NCI-H2196 (cell line): ENCODE data around the gene APBB2.
"Not testable (repeated sequence)": the region's sequence is repeated elsewhere in the genome, so short reads cannot be mapped to it uniquely, and the experiment has no call there.

Experiments used
- DNase-seq: peaks from one replicate; lab custom pipeline; 2025; ENCODE audit not compliant: unreplicated experiment; lab: John Stamatoyannopoulos, UW

APBB2 gene

GRCh38 chr4:40916880-40917279 lies 297.5 kb downstream of the APBB2 start:
- DNase-seq = peak; percentile 11

- DNase-seq = no peak
Measured at GRCh38 chr4:40916218-40916555, 298.2 kb downstream of the APBB2 start.

DNA sequence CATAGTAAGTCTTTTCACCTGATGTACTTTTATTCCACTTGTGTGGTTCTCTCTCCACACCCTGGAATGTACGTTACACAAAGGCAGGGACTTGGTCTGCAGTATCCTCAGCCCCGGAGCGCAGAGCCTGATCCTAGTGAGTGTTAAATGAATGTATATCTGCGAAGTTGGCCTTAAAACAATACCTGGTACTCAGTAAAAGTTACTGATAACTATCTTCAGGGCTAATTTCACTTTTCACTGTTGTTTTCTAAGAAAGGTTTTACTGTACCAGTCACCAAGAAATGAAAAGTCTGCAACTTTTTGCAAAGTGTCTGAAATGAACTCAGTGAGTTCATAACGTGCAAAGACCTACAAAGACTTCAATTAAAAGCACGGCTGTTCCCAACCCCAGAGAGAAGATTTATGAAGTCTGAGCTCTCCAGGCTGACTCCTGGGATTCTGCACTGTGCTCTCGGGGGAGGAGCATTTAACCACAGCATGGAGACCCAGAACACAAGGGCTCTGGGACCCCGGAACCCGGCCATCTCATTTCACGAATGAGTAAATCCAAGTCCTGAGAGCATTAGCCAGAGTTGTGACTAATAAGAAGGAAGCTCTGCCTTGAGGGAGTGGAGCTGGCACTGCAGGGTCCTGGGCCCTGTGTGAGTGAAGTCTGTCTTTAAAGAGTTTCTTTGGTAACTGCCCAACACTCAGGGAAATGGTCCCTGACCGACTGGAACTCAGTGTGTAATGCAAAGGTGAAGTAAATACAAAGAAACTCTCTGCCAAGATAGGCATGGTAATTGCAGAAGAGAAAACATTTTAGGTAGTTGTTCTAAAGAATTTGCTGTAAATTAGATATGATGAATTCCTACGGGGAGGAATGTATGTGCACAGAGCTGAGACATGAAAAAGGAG lies 298.8 kb downstream of the APBB2 start:
- no peak for DNase-seq

GRCh38 chr4:40912460-40913184 lies 301.7 kb downstream of the APBB2 start:
- DNase-seq = no peak

GRCh38 chr4:40910706-40911105 lies 303.6 kb downstream of the APBB2 start:
- DNase-seq = no peak

- peak; percentile 55 for DNase-seq
Measured at GRCh38 chr4:40909363-40909876, 304.9 kb downstream of the APBB2 start.

DNA sequence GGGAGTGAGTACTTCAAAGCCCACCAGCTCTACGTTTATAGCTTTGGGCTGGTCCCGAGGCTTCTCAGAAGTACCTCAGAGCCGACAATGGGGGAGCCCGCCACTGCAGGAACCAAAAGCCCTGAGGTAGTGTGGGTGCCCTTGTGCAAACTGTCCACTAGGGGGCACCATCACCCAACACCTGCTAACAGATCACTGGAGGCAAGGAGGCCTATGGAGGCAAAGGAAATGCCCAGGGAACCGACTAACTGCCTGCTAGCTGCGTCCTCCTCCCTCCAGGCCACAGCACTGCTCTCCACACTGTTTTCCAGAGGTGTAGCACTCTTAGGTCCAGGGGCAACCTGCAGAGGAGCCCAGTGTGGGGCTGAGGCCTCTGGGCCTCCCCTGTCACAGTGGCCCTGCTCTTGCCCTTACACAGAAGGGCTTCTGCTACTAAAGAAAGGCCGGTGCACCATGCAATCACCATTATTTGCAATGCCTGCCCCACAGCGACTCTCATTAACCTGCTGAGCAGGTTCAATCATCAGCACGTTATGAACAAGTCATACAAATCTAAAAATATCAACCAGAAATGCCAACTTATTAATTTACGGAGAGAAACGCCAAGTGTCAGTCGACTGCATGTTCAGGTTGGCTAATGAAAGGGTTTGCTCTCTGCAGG lies 305.5 kb downstream of the APBB2 start:
- DNase-seq = peak; percentile 75

- no peak for DNase-seq
Measured at GRCh38 chr4:40908297-40908696, 306.0 kb downstream of the APBB2 start.

DNA sequence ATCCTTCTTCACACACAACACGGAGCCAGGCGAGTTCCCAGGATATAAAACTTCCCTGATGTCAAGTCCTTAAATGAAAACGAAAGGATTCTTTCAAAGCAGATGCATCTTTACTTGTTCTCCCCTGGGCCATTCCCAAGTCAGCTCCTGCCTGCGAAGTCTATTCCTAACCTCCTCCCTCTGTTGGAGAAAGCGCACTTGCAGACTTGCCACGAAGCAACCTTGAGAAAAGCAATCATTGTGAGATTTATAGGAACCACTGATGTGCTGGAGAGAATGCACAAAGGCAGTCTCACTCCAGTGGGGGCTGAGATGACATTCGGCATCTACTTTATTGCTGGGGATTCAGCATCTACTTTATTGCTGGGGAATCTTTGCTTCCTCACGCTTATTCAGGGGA lies 308.9 kb downstream of the APBB2 start:
- DNase-seq = no peak

GRCh38 chr4:40900531-40900930 lies 313.8 kb downstream of the APBB2 start:
- DNase-seq = not testable (repeated sequence)

DNA sequence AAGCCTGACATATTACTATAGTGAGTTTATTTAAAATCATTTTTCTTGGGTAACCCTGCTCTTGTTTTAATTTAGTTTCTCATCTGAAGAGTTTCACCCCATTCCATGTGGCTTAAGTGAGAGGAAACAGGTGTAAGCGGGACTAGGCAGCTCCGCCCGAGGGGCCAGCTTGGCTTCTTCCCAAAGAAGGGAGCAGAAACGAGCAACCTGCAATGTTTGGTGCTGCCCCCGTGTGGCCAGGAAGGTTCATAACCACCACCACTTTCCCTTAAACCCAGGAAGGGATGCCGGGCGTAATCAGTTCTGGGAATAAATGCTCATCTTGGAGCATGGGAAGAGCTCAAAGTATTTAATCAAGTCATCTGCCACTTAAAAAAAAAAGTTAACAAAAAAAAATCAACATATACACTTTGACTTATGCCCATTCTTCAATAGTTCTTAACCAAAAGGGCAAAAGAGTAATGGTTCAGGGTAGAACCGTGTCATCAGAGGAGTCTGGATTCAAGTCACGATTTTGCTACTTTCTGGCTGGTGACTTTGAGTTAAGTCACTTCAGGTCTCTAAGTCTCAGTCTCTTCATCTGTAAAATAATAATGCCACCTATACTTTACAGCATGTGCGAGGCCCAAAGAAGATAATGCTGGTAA lies 316.7 kb downstream of the APBB2 start:
- DNase-seq = peak; percentile 75

GRCh38 chr4:40890764-40891163 lies 323.6 kb downstream of the APBB2 start:
- DNase-seq = no peak

DNA sequence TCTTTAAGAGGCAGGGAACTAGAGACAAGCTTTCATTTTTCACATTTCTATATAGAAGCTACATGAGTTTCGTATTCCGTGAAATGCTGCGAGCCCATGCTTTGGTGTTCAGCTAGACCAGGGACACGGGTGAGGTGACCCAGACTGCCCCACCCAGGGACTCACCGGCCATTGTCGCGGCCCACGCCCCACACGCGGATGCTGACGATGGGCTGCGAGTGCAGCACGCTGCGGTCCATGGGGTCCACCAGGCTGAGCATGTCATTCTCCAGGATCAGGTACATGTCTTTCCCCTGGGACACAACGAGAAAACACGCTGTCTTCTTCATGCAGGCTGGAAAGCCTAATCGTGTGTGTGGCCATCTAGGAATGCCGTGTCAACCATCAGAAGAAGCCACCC lies 324.1 kb downstream of the APBB2 start:
- DNase-seq = no peak

GRCh38 chr4:40888933-40889332 lies 325.4 kb downstream of the APBB2 start:
- no peak for DNase-seq

- DNase-seq = no peak
Measured at GRCh38 chr4:40887764-40888131, 326.6 kb downstream of the APBB2 start.

GRCh38 chr4:40886931-40887763 lies 327.2 kb downstream of the APBB2 start:
- no peak for DNase-seq

DNA sequence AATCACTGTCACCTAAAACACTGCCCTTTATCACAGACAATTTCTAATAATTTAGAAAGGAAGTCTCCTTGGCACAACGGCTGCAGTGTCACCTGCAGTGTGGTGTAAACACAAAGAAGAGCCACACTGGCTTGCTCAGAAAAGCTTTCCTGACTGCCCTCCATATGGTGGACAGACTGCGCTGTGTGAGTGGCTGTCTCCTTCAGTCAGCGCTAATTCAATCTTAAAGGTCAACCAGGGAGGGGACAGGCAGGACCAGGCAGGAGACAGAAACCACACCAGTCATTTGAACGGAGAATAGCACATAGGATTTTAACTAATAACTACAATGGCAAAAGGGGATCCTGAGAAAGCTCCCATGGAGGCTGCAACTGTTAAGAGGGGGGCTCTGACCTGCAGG lies 332.5 kb downstream of the APBB2 start:
- no peak for DNase-seq

DNA sequence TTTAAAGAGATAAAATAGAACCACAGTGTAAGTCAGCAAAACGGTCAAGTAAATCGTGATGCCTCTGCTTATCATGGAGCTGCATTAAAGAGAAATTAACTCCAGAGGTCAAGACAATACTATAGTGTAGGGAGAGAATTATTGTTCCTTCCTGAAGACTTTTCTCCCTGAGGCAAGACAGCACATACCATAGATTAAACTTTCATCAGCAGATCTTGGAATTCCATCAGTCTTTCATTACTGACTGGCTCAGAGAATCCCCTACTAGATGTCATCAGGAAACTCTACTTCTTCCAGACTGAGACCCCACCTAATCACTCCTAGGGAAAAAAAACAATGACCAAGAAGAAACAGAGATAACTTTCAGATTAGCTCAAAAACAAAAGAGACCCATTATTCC lies 333.2 kb downstream of the APBB2 start:
- no peak for DNase-seq

- no peak for DNase-seq
Measured at GRCh38 chr4:40878548-40879055, 335.7 kb downstream of the APBB2 start.

DNA sequence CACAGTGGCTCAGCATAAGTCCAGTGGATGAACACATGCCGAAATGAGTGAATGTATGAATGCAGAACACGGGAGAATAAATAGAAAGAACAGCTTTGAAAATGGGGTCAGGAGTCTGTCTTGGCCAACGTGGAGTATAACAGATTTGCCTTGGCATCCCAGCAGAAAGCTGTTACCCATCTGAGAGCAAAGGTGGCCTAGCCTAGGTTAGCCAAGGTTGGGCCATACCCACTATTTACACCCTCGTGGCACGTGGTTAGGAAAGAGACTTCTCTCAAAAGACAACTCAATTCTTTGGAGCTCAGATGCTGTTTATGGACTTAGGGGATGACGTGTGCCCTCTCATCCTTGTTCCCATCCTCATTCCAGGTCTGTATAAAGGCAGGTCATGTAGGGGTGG lies 337.3 kb downstream of the APBB2 start:
- DNase-seq = no peak
